Sigmoid colon (tissue), 7 donors: ENCODE data around the gene ZNF664. TPM values are rescaled to one million over a fixed set of nuclear protein-coding genes. Genes with fewer than 3 reads are reported as not detected.
A peak's percentile ranks its signal among the peaks of the same experiment; 100 is the strongest.

Experiments used
- DNase-seq: peaks from one replicate; pipeline ENCODE4 v3.0.0-alpha.2; 2019
- H3K27ac ChIP-seq, 4 donors: fragments of 200-600 bp; sonication (generic); one replicate each; pipeline ENCODE4 v1.5.1; 2016 to 2019; ENCODE audit warnings: mild to moderate bottlenecking in 1 of 4
- H3K27me3 ChIP-seq, 3 donors: fragments of 200-600 bp; sonication (generic); one replicate each; pipeline ENCODE4 v1.5.1; 2019; ENCODE audit warnings: mild to moderate bottlenecking in 1 of 3
- H3K36me3 ChIP-seq, 4 donors: fragments of 200-600 bp; sonication (generic); one replicate each; pipeline ENCODE4 v1.5.1; 2016 to 2019
- H3K4me1 ChIP-seq, 4 donors: fragments of 200-600 bp; sonication (generic); one replicate each; pipeline ENCODE4 v1.5.1; 2017 to 2019
- H3K4me3 ChIP-seq, 4 donors: fragments of 200-600 bp; sonication (generic); one replicate each; pipeline ENCODE4 v1.5.1; 2017 to 2019; ENCODE audit warnings: mild to moderate bottlenecking in 2 of 4, moderate library complexity in 1 of 4
- H3K9me3 ChIP-seq, 4 donors: fragments of 200-600 bp in 3 of 4; sonication (generic) in 3 of 4; one replicate each; pipeline versions ENCODE4 v1.5.1 to v1.6.1; 2013 to 2019
- CTCF ChIP-seq, 4 experiments: fragments of 450-650 bp in 3 of 4; fragments of 200-600 bp in 1 of 4; IDR thresholded peaks; one replicate each; pipeline ENCODE4 v1.5.1; 2016 to 2019; ENCODE audit warnings: antibody characterized with exemption in 4 of 4, mild to moderate bottlenecking in 3 of 4, moderate library complexity in 2 of 4
- EP300 ChIP-seq, 4 donors: sonication (generic); formaldehyde crosslinking; IDR thresholded peaks; one replicate each; pipeline ENCODE4 v1.6.1; 2017; ENCODE audit warnings: antibody characterized with exemption in 4 of 4
- POLR2A ChIP-seq, 2 donors: fragments of 450-650 bp; IDR thresholded peaks; one replicate each; pipeline ENCODE4 v1.6.1; 2016; ENCODE audit warnings: antibody characterized with exemption in 2 of 2, mild to moderate bottlenecking in 2 of 2, moderate library complexity in 2 of 2
- POLR2AphosphoS5 ChIP-seq, 4 donors: sonication (generic); formaldehyde crosslinking; IDR thresholded peaks; one replicate each; pipeline ENCODE4 v1.6.1; 2017; ENCODE audit warnings: antibody characterized with exemption in 4 of 4
- WGBS, 2 donors: extraction: QIAGEN DNeasy Blood & Tissue Kit; methylation state at CpG; one replicate each; pipeline ENCODE4 v1.1.7; 2013; 5-methylcytosine and 5-hydroxymethylcytosine counted together
- intact Hi-C: fragments of 100-400 bp; cut with DNase I; formaldehyde crosslinking; loops from one replicate; pipeline ENCODE4 v1.15.1; 2023
- polyA plus RNA-seq, 3 donors: library from polyadenylated mRNA; stranded (reverse); fragments of 200-250 nt; gene quantifications; one replicate each; pipeline ENCODE4 v1.2.3, GENCODE V29; 2013
- total RNA-seq, 4 donors: library from RNA; depleted of rRNA; stranded (reverse); fragments of >200 nt; gene quantifications; one replicate each; pipeline ENCODE4 v1.1.0, GENCODE V29; 2016
- donor health status: healthy with polysubstance abuse.
- donor health status: Bipolar disorder and iron deficiency.
- donor health status: healthy.

Gene ZNF664
- total and polyA plus RNA-seq, 7 donors, result 43.4 to 74.0 (median 62.5) TPM

- no peak for DNase-seq
- intact Hi-C loops, result no loop called here
- no peaks in the 10 kb centered on the region for H3K36me3 ChIP-seq
Measured at GRCh38 chr12:124024776-124025175, 51.8 kb downstream of the ZNF664 start.

GRCh38 chr12:124025661-124026060, 52.6 kb downstream of the ZNF664 start:
- H3K27me3 ChIP-seq, result no peaks in the 10 kb centered on the region
- H3K4me3 ChIP-seq, result no peak overlapping the region
- DNase-seq, result no peak
- TF ChIP-seq POLR2A (IDR thresholded peaks at IDR 0.05) (no peak), POLR2AphosphoS5 (IDR thresholded peaks at IDR 0.05) (no peak), EP300 (IDR thresholded peaks at IDR 0.05) (no peak), CTCF (IDR thresholded peaks at IDR 0.05) (no peak)
- H3K4me1 ChIP-seq, result peaks cover 0 to 19% (median 9%) of the 10 kb centered on the region in 4 donors
- intact Hi-C loops, result no loop called here
- H3K27ac ChIP-seq, result no peak overlapping the region
- no peaks in the 10 kb centered on the region for H3K36me3 ChIP-seq
- WGBS, 2 donors, result 87 to 89% methylated on average over 8 of the region's 8 CpGs
- H3K9me3 ChIP-seq, result no peaks in the 10 kb centered on the region

More at GRCh38 chr12:124024776-124025175, 51.8 kb downstream of the ZNF664 start:
- H3K4me1 ChIP-seq, result peaks cover 0 to 12% (median 7%) of the 10 kb centered on the region in 4 donors
- no peak overlapping the region for H3K4me3 ChIP-seq
- H3K9me3 ChIP-seq, result no peaks in the 10 kb centered on the region
- H3K27me3 ChIP-seq, result no peaks in the 10 kb centered on the region
- TF ChIP-seq CTCF (IDR thresholded peaks at IDR 0.05), result no peak
- no peak for TF ChIP-seq POLR2AphosphoS5 (IDR thresholded peaks at IDR 0.05)
- TF ChIP-seq EP300 (IDR thresholded peaks at IDR 0.05), result no peak
- no peak for TF ChIP-seq POLR2A (IDR thresholded peaks at IDR 0.05)
- WGBS, 2 donors, result 81 to 87% methylated on average over 7 of the region's 7 CpGs
- H3K27ac ChIP-seq, result no peak overlapping the region

GRCh38 chr12:124026755-124027745, 54.0 kb downstream of the ZNF664 start:
- Histone ChIP-seq H3K27me3 (no peaks in the 10 kb centered on the region), H3K9me3 (no peaks in the 10 kb centered on the region), H3K36me3 (no peaks in the 10 kb centered on the region), H3K27ac (peak overlapping the region in 1 of 4 donors; percentile 46), H3K4me1 (peaks cover 0 to 22% (median 10%) of the 10 kb centered on the region in 4 donors), H3K4me3 (no peak overlapping the region)
- intact Hi-C loops, result no loop called here
- no peak for DNase-seq
- 82 to 90% methylated on average over 14 of the region's 14 CpGs for WGBS, 2 donors
- TF ChIP-seq CTCF (IDR thresholded peaks at IDR 0.05) (no peak), EP300 (IDR thresholded peaks at IDR 0.05) (no peak), POLR2AphosphoS5 (IDR thresholded peaks at IDR 0.05) (no peak), POLR2A (IDR thresholded peaks at IDR 0.05) (no peak)

- DNase-seq, result no peak
- intact Hi-C loops, result no loop called here
- TF ChIP-seq POLR2AphosphoS5 (IDR thresholded peaks at IDR 0.05) (no peak), EP300 (IDR thresholded peaks at IDR 0.05) (no peak), CTCF (IDR thresholded peaks at IDR 0.05) (no peak), POLR2A (IDR thresholded peaks at IDR 0.05) (no peak)
Measured at GRCh38 chr12:124027753-124028554, 54.9 kb downstream of the ZNF664 start.

More at GRCh38 chr12:124027753-124028554, 54.9 kb downstream of the ZNF664 start:
- Histone ChIP-seq H3K27me3 (no peaks in the 10 kb centered on the region), H3K4me1 (peaks cover 0 to 22% (median 11%) of the 10 kb centered on the region in 4 donors), H3K4me3 (no peak overlapping the region), H3K9me3 (no peaks in the 10 kb centered on the region), H3K36me3 (no peaks in the 10 kb centered on the region), H3K27ac (no peak overlapping the region)
- 77 to 89% methylated on average over 18 of the region's 18 CpGs for WGBS, 2 donors
